Neural progenitor cell (in vitro differentiated cells): ENCODE measurements around the gene SS18L1. TPM values are rescaled to one million over a fixed set of nuclear protein-coding genes. Genes with fewer than 3 reads are reported as not detected.

Source experiments
- DNase-seq: peaks from one replicate; pipeline ENCODE4 v3.0.0-alpha.2; 2016; ENCODE audit warnings: low spot score
- H2AFZ ChIP-seq: fragments of 200-600 bp; sonication (generic); replicated peaks from 2 replicates; pipeline ENCODE4 v1.6.1; 2016; ENCODE audit warnings: antibody characterized with exemption
- H3F3A ChIP-seq: fragments of 200-600 bp; sonication (generic); 2 replicates; pipeline ENCODE4 v1.6.1; 2016; ENCODE audit warnings: antibody characterized with exemption, low read depth
- H3K27ac ChIP-seq: fragments of 200-600 bp; sonication (generic); 2 replicates; pipeline ENCODE4 v1.5.1; 2016; ENCODE audit warnings: mild to moderate bottlenecking
- H3K27me3 ChIP-seq: fragments of 200-600 bp; sonication (generic); 2 replicates; pipeline ENCODE4 v1.6.1; 2016; ENCODE audit warnings: mild to moderate bottlenecking, moderate library complexity
- H3K36me3 ChIP-seq: fragments of 200-600 bp; sonication (generic); 2 replicates; pipeline ENCODE4 v1.5.1; 2016
- H3K4me1 ChIP-seq: fragments of 200-600 bp; sonication (generic); 2 replicates; pipeline ENCODE4 v1.6.1; 2016; ENCODE audit warnings: mixed run types
- H3K4me2 ChIP-seq: fragments of 200-600 bp; sonication (generic); 2 replicates; pipeline ENCODE4 v1.6.1; 2016
- H3K4me3 ChIP-seq: fragments of 200-600 bp; sonication (generic); 2 replicates; pipeline ENCODE4 v1.5.1; 2016
- H3K79me2 ChIP-seq: fragments of 200-600 bp; sonication (generic); 2 replicates; pipeline ENCODE4 v1.6.1; 2016; ENCODE audit warnings: low read depth
- H3K9ac ChIP-seq: fragments of 200-600 bp; sonication (generic); 2 replicates; pipeline ENCODE4 v1.6.1; 2016
- H3K9me3 ChIP-seq: fragments of 200-600 bp; sonication (generic); 2 replicates; pipeline ENCODE4 v1.5.1; 2016; ENCODE audit warnings: low read depth
- H4K20me1 ChIP-seq: fragments of 200-600 bp; sonication (generic); 2 replicates; pipeline ENCODE4 v1.6.1; 2016; ENCODE audit warnings: low read depth
- H3K27ac Mint-ChIP-seq: 3 replicates; pipeline ENCODE4 v1.8.0; 2021; ENCODE audit warnings: mixed read lengths
- H3K27me3 Mint-ChIP-seq: 2 replicates; pipeline ENCODE4 v1.8.0; 2022; ENCODE audit warnings: low read depth, mild to moderate bottlenecking, inconsistent platforms, moderate library complexity, mixed read lengths; ENCODE audit not compliant: insufficient read depth
- H3K36me3 Mint-ChIP-seq: 3 replicates; pipeline ENCODE4 v1.8.0; 2021; ENCODE audit warnings: mixed read lengths
- H3K4me1 Mint-ChIP-seq: 3 replicates; pipeline ENCODE4 v1.8.0; 2021; ENCODE audit warnings: mixed read lengths
- H3K4me3 Mint-ChIP-seq: 3 replicates; pipeline ENCODE4 v1.8.0; 2021; ENCODE audit warnings: mild to moderate bottlenecking, moderate library complexity, mixed read lengths
- H3K9me3 Mint-ChIP-seq: 3 replicates; pipeline ENCODE4 v1.8.0; 2020; ENCODE audit warnings: mixed read lengths
- EZH2 ChIP-seq: fragments of 200-600 bp; sonication (generic); IDR thresholded peaks from 2 replicates; pipeline ENCODE4 v1.6.1; 2017; ENCODE audit warnings: antibody characterized with exemption, mild to moderate bottlenecking, moderate library complexity
- EZH2phosphoT487 ChIP-seq: fragments of 200-600 bp; sonication (generic); IDR thresholded peaks from 2 replicates; pipeline ENCODE4 v1.6.1; 2017; ENCODE audit warnings: antibody characterized with exemption
- total RNA-seq: library from RNA; depleted of rRNA; stranded (reverse); fragments of >200 nt; gene quantifications from 2 replicates; pipeline ENCODE4 v1.2.3, GENCODE V29; 2015; ENCODE audit warnings: low replicate concordance
- TF ChIP-seq, protein P1 (sequence below): fragments of 200-600 bp; sonication (generic); IDR thresholded peaks from 2 replicates; pipeline ENCODE4 v1.5.1; 2017; ENCODE audit warnings: antibody characterized with exemption, mild to moderate bottlenecking

The SS18L1 gene
- total RNA-seq, 1 donor from 2014 or later, result 25.5 TPM

DNA sequence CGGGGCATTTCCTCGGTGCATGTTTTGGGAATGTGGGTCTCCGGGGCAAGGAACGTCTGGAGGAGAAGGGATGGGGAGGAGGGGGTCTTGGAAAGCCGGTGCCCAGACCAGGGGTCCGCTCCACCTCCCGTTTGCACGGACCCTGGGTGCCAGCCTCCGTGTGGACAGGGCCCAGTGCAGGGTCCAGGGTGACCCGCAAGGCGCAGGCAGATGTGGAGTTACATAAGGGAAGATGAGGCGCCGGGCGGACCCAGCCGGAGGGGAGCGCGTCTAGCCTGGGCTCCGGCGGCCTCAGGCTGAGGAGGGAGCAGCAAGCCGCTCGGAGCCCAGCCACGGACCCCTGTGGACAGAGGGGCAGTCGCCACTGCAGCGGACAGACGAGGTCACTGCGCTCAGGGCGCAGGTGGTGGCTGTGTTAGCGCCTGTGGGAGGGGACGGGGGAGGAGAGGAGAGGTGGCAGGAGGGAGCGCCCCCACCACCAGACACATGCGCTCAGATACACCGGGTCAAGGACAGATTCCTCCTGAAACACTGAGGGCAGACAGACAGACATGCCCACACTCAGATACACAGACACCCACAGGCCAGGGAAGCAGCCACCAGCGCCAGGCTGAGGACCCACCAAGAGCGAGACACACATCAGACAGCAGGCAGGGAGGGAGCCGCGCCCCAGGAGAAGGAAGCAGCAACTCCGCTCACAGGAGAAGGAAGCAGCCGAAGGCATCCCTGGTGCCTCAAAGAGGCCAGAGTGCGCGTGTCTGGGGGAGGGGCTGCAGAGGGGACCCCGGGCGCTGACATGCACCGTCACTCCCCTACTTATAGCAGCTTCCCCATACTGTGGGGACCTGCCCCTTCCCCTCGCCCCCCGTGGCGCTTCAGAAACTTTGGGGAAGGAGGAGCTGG, 77.3 kb downstream of the SS18L1 start:
- Mint-ChIP-seq H3K9me3 (no peaks in the 10 kb centered on the region), H3K27ac (no peak overlapping the region), H3K4me3 (peak overlapping the region; percentile 70), H3K27me3 (peaks cover 36% of the 10 kb centered on the region), H3K4me1 (peaks cover 11% of the 10 kb centered on the region), H3K36me3 (no peaks in the 10 kb centered on the region)
- TF ChIP-seq EZH2 (peak; percentile 72), EZH2phosphoT487 (peak; percentile 39)
- TF ChIP-seq, protein P1, sequence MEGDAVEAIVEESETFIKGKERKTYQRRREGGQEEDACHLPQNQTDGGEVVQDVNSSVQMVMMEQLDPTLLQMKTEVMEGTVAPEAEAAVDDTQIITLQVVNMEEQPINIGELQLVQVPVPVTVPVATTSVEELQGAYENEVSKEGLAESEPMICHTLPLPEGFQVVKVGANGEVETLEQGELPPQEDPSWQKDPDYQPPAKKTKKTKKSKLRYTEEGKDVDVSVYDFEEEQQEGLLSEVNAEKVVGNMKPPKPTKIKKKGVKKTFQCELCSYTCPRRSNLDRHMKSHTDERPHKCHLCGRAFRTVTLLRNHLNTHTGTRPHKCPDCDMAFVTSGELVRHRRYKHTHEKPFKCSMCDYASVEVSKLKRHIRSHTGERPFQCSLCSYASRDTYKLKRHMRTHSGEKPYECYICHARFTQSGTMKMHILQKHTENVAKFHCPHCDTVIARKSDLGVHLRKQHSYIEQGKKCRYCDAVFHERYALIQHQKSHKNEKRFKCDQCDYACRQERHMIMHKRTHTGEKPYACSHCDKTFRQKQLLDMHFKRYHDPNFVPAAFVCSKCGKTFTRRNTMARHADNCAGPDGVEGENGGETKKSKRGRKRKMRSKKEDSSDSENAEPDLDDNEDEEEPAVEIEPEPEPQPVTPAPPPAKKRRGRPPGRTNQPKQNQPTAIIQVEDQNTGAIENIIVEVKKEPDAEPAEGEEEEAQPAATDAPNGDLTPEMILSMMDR, result no peak
- Histone ChIP-seq H3K9ac (no peak overlapping the region), H4K20me1 (peaks cover 39% of the 10 kb centered on the region), H3K4me2 (peak overlapping the region; percentile 74), H3K4me3 (peak overlapping the region; percentile 29), H3K79me2 (no peaks in the 10 kb centered on the region), H2AFZ (no peak overlapping the region), H3K27me3 (peaks cover 97% of the 10 kb centered on the region), H3K27ac (no peak overlapping the region), H3K36me3 (no peaks in the 10 kb centered on the region), H3F3A (peaks cover 22% of the 10 kb centered on the region), H3K4me1 (peaks cover 25% of the 10 kb centered on the region), H3K9me3 (no peaks in the 10 kb centered on the region)
- DNase-seq, result peak; percentile 75

DNA sequence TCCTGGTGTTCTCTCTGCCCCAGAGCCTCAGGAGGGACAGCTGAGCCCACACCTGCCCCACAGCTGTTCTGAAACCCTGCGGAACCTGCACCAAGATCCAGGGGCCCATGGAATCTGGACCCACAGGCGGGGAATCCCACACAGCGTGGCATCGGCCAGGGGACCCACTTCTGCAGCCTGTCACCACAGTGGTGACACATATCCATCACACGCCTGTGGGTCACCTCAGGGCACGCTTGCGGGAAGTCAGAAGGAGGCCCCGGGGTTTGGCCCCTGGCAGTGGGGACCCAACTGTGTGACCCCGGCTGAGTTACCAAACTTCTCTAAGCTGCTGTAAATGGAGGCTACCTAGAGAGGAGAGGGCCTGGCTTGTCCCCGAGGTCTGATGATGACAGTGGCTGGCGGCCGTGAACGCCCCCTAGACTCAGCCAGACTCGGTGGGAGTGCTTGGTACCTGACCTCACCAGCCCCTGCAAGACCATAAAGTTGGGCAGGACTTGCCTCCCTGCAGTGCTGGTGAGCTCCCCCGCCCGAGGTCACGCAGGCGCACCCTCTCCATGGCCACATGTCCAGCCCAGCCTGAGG, 78.8 kb downstream of the SS18L1 start:
- TF ChIP-seq EZH2phosphoT487, result no peak
- TF ChIP-seq, protein P1, result no peak
- no peak for TF ChIP-seq EZH2
- H3K4me1 ChIP-seq, result peaks cover 25% of the 10 kb centered on the region
- no peaks in the 10 kb centered on the region for H3K9me3 ChIP-seq
- H3K9ac ChIP-seq, result no peak overlapping the region
- peaks cover 13% of the 10 kb centered on the region for H3K4me1 Mint-ChIP-seq
- no peak overlapping the region for H3K27ac ChIP-seq
- no peaks in the 10 kb centered on the region for H3K79me2 ChIP-seq
- peaks cover 37% of the 10 kb centered on the region for H4K20me1 ChIP-seq
- no peak overlapping the region for H3K27ac Mint-ChIP-seq
- H2AFZ ChIP-seq, result no peak overlapping the region
- H3K36me3 Mint-ChIP-seq, result no peaks in the 10 kb centered on the region
- H3K4me2 ChIP-seq, result no peak overlapping the region
- no peak overlapping the region for H3K4me3 ChIP-seq
- no peak overlapping the region for H3K4me3 Mint-ChIP-seq
- no peak for DNase-seq
- H3K9me3 Mint-ChIP-seq, result no peaks in the 10 kb centered on the region
- no peaks in the 10 kb centered on the region for H3K36me3 ChIP-seq
- peaks cover 88% of the 10 kb centered on the region for H3K27me3 ChIP-seq
- peaks cover 34% of the 10 kb centered on the region for H3K27me3 Mint-ChIP-seq
- peaks cover 22% of the 10 kb centered on the region for H3F3A ChIP-seq

DNA sequence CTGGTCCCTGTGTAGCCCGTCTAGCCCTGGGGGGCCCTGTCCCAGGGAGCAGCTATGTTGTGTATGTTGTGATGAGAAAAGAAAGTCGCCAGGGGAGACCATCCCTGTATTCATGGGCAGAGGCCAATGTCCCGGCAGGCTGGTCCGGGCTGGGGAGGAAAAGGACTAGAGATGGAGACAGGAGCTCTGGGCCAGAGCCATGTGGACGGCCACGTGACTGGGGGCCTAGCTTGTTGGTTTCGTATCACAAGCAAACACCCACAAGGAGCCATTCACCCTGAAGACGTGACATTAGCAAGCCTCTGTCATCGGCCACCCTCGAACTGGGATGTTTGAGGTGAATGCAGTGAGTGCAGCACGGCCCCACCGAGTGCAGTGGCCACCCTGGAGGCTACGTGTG, 79.4 kb downstream of the SS18L1 start:
- peaks cover 82% of the 10 kb centered on the region for H3K27me3 ChIP-seq
- H3K4me3 ChIP-seq, result no peak overlapping the region
- no peak overlapping the region for H2AFZ ChIP-seq
- no peak for DNase-seq
- no peaks in the 10 kb centered on the region for H3K79me2 ChIP-seq
- no peaks in the 10 kb centered on the region for H3K36me3 ChIP-seq
- no peak overlapping the region for H3K4me3 Mint-ChIP-seq
- H3K27me3 Mint-ChIP-seq, result peaks cover 32% of the 10 kb centered on the region
- H3K27ac ChIP-seq, result no peak overlapping the region
- peaks cover 30% of the 10 kb centered on the region for H3K4me1 ChIP-seq
- no peak overlapping the region for H3K9ac ChIP-seq
- H3F3A ChIP-seq, result peaks cover 24% of the 10 kb centered on the region
- no peaks in the 10 kb centered on the region for H3K9me3 Mint-ChIP-seq
- H3K4me1 Mint-ChIP-seq, result peaks cover 13% of the 10 kb centered on the region
- no peaks in the 10 kb centered on the region for H3K9me3 ChIP-seq
- no peak overlapping the region for H3K27ac Mint-ChIP-seq
- peaks cover 33% of the 10 kb centered on the region for H4K20me1 ChIP-seq
- TF ChIP-seq, protein P1, result no peak
- TF ChIP-seq EZH2phosphoT487 (no peak), EZH2 (no peak)
- H3K36me3 Mint-ChIP-seq, result no peaks in the 10 kb centered on the region
- no peak overlapping the region for H3K4me2 ChIP-seq
